ENCODE results near the gene RHBDF2. TPM values are rescaled to one million over a fixed set of nuclear protein-coding genes. Genes with fewer than 3 reads are reported as not detected.

RHBDF2 gene
- polyA plus RNA-seq, 4 donors: 2.0 to 43.2 (median 10.9) TPM

GRCh38 chr17:76461765-76462555, 39.3 kb downstream of the RHBDF2 start:
- WGBS, 3 donors: 79 to 84% (median 82%) methylated on average over 11 of the region's 11 CpGs
- DNase-seq (no peak), FAIRE-seq (no peak)
- no peaks in the 10 kb centered on the region for H3K36me3 ChIP-seq (ENCODE audit: control insufficient read depth in 3 of 3, insufficient read depth in 2 of 3, low read depth in 1 of 3, low read length in 3 of 3)
- peaks cover 0 to 3% (median 0%) of the 10 kb centered on the region in 3 donors for H3K4me1 ChIP-seq (ENCODE audit: control insufficient read depth in 3 of 3, insufficient read depth in 2 of 3, low read depth in 1 of 3, low read length in 2 of 3)
- H3K27me3 ChIP-seq (ENCODE audit: control insufficient read depth in 3 of 3, insufficient read depth in 3 of 3, low read length in 3 of 3): no peaks in the 10 kb centered on the region
- no peak overlapping the region for H3K4me3 ChIP-seq (ENCODE audit: low read depth in 1 of 3, low read length in 3 of 3)
- no peaks in the 10 kb centered on the region for H3K9me3 ChIP-seq (ENCODE audit: control insufficient read depth in 2 of 2, insufficient read depth in 1 of 2, low read depth in 1 of 2, low read length in 1 of 2)
- no peak overlapping the region for H3K27ac ChIP-seq (ENCODE audit: low read depth in 1 of 3, low read length in 2 of 3)

GRCh38 chr17:76459674-76460073, 41.5 kb downstream of the RHBDF2 start:
- WGBS, 3 donors: 69 to 81% (median 77%) methylated on average over 4 of the region's 4 CpGs
- H3K4me3 ChIP-seq (ENCODE audit: low read depth in 1 of 3, low read length in 3 of 3): no peak overlapping the region
- H3K4me1 ChIP-seq (ENCODE audit: control insufficient read depth in 3 of 3, insufficient read depth in 2 of 3, low read depth in 1 of 3, low read length in 2 of 3): no peaks in the 10 kb centered on the region
- no peak overlapping the region for H3K27ac ChIP-seq (ENCODE audit: low read depth in 1 of 3, low read length in 2 of 3)
- FAIRE-seq (no peak), DNase-seq (no peak)
- no peaks in the 10 kb centered on the region for H3K36me3 ChIP-seq (ENCODE audit: control insufficient read depth in 3 of 3, insufficient read depth in 2 of 3, low read depth in 1 of 3, low read length in 3 of 3)
- H3K9me3 ChIP-seq (ENCODE audit: control insufficient read depth in 2 of 2, insufficient read depth in 1 of 2, low read depth in 1 of 2, low read length in 1 of 2): no peaks in the 10 kb centered on the region
- H3K27me3 ChIP-seq (ENCODE audit: control insufficient read depth in 3 of 3, insufficient read depth in 3 of 3, low read length in 3 of 3): no peaks in the 10 kb centered on the region

DNA sequence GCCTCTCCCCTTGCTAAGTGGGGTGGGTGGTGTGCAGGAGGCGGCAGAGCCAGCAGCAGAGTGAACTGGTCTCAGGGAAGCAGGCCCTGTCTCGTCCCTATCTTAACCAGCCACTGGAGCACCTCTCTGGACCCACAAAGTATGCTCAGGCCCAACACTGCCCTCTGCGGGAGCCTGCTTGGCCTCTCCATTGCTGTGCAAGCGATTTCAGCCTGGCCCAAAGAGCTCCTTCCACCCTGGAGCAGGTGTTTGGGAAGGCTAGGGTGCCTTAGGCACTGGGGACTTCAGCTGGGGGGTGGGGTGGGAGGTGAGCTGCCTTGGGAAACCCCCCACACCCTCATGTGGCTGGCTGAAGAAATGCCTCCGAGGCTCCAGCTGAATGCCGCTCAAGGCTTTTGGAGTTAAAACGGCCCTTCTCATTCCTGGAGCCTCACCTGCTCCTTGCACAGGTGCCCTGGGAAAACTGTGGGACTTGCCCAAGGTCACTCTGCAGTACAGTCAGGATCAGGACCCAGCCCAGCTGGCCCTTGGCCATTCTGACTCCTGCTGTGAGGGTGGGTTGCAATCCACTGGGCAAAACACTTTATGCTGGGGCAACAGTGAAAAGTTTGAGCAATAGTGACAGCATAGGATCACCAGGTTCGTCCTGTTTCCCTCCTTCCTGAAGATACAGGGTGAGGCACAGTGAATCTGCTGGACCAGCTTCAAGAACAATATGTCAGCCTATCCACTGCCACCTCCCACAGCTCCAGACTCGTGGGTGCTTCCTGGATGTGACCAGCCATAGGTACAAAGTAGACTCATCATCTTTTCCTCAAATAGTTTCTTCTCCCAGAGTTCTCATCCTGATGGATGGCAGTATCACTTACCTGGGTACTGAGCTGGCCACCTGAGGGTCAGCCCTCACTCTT, 42.4 kb downstream of the RHBDF2 start:
- WGBS, 3 donors: 37 to 48% (median 38%) methylated on average over 9 of the region's 9 CpGs
- FAIRE-seq: no peak
- H3K36me3 ChIP-seq (ENCODE audit: control insufficient read depth in 3 of 3, insufficient read depth in 2 of 3, low read depth in 1 of 3, low read length in 3 of 3): no peaks in the 10 kb centered on the region

DNA sequence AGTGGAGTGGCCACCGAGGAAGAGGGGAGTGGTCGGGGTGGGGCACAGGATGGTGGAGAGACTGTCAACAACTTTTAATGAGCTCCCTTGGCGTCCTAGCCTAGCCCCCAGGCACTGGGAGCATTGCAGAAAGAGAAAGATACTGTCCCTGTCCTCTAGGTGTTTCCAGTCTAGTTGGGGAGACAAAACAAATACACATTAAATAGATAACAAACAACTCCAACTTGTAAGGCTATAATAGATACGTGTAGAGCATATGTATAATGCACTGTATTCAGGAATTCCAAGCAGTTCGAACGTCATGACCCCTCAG, 47.8 kb downstream of the RHBDF2 start:
- no peak for DNase-seq
- Histone ChIP-seq H3K4me3 (ENCODE audit: low read depth in 1 of 3, low read length in 3 of 3) (no peak overlapping the region), H3K27me3 (ENCODE audit: control insufficient read depth in 3 of 3, insufficient read depth in 3 of 3, low read length in 3 of 3) (no peaks in the 10 kb centered on the region), H3K27ac (ENCODE audit: low read depth in 1 of 3, low read length in 2 of 3) (no peak overlapping the region), H3K9me3 (ENCODE audit: control insufficient read depth in 2 of 2, insufficient read depth in 1 of 2, low read depth in 1 of 2, low read length in 1 of 2) (no peaks in the 10 kb centered on the region), H3K36me3 (ENCODE audit: control insufficient read depth in 3 of 3, insufficient read depth in 2 of 3, low read depth in 1 of 3, low read length in 3 of 3) (peaks cover 0 to 3% (median 0%) of the 10 kb centered on the region in 3 donors), H3K4me1 (ENCODE audit: control insufficient read depth in 3 of 3, insufficient read depth in 2 of 3, low read depth in 1 of 3, low read length in 2 of 3) (peaks cover 0 to 9% (median 6%) of the 10 kb centered on the region in 3 donors)
- no peak for FAIRE-seq
- WGBS, 3 donors: 23 to 32% (median 27%) methylated on average over 6 of the region's 6 CpGs

More for the DNA sequence above, 42.4 kb downstream of the RHBDF2 start:
- Histone ChIP-seq H3K4me1 (ENCODE audit: control insufficient read depth in 3 of 3, insufficient read depth in 2 of 3, low read depth in 1 of 3, low read length in 2 of 3) (no peaks in the 10 kb centered on the region), H3K4me3 (ENCODE audit: low read depth in 1 of 3, low read length in 3 of 3) (no peak overlapping the region), H3K9me3 (ENCODE audit: control insufficient read depth in 2 of 2, insufficient read depth in 1 of 2, low read depth in 1 of 2, low read length in 1 of 2) (no peaks in the 10 kb centered on the region), H3K27me3 (ENCODE audit: control insufficient read depth in 3 of 3, insufficient read depth in 3 of 3, low read length in 3 of 3) (no peaks in the 10 kb centered on the region), H3K27ac (ENCODE audit: low read depth in 1 of 3, low read length in 2 of 3) (no peak overlapping the region)
- peak; percentile 54 to 64 for DNase-seq

GRCh38 chr17:76452660-76453430, 48.4 kb downstream of the RHBDF2 start, which contains the start of gene UBE2O:
Gene UBE2O, minus strand, starts transcription at chr17:76453152. Its CDS starts 11 bp downstream, at chr17:76453141.
- H3K27me3 ChIP-seq (ENCODE audit: control insufficient read depth in 3 of 3, insufficient read depth in 3 of 3, low read length in 3 of 3): no peaks in the 10 kb centered on the region
- DNase-seq (peak; percentile 79 to 93), FAIRE-seq (no peak)
- H3K36me3 ChIP-seq (ENCODE audit: control insufficient read depth in 3 of 3, insufficient read depth in 2 of 3, low read depth in 1 of 3, low read length in 3 of 3): peaks cover 0 to 3% (median 0%) of the 10 kb centered on the region in 3 donors
- H3K9me3 ChIP-seq (ENCODE audit: control insufficient read depth in 2 of 2, insufficient read depth in 1 of 2, low read depth in 1 of 2, low read length in 1 of 2): no peaks in the 10 kb centered on the region
- 0 to 1% (median 0%) methylated on average over 78 to 101 of the region's 101 CpGs for WGBS, 3 donors
- H3K27ac ChIP-seq (ENCODE audit: low read depth in 1 of 3, low read length in 2 of 3): peak within 1 kb of the TSS in 2 of 3 donors; percentile 49 to 60
- peaks cover 0 to 9% (median 6%) of the 10 kb centered on the region in 3 donors for H3K4me1 ChIP-seq (ENCODE audit: control insufficient read depth in 3 of 3, insufficient read depth in 2 of 3, low read depth in 1 of 3, low read length in 2 of 3)
- H3K4me3 ChIP-seq (ENCODE audit: low read depth in 1 of 3, low read length in 3 of 3): peak within 1 kb of the TSS; percentile 61 to 97 (median 88)

- WGBS, 3 donors: 1% methylated on average over 28 to 29 of the region's 29 CpGs
Observed at GRCh38 chr17:76452127-76452659, 49.0 kb downstream of the RHBDF2 start.

DNA sequence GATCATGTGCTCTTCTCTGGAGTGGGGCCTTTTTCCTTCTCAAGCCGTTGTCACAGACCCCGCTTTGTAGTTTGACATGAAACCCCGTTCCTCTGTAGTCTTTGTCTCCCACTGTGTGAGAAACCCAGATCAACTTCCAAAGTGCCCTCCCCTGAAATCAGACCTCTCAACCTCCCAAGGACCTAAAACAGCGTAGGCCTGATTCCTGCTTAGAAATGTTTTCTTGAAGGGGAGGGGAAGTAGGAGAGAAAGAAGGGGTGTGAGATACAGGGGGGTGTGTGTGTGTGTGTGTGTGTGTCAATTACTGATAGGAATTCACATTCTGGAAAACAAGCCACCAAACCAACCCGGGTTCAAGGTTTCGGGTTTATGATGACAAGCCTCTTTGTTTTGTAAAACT, 49.7 kb downstream of the RHBDF2 start:
- Histone ChIP-seq H3K36me3 (ENCODE audit: control insufficient read depth in 3 of 3, insufficient read depth in 2 of 3, low read depth in 1 of 3, low read length in 3 of 3) (peaks cover 0 to 3% (median 0%) of the 10 kb centered on the region in 3 donors), H3K27ac (ENCODE audit: low read depth in 1 of 3, low read length in 2 of 3) (no peak overlapping the region), H3K9me3 (ENCODE audit: control insufficient read depth in 2 of 2, insufficient read depth in 1 of 2, low read depth in 1 of 2, low read length in 1 of 2) (no peaks in the 10 kb centered on the region), H3K4me3 (ENCODE audit: low read depth in 1 of 3, low read length in 3 of 3) (no peak overlapping the region), H3K4me1 (ENCODE audit: control insufficient read depth in 3 of 3, insufficient read depth in 2 of 3, low read depth in 1 of 3, low read length in 2 of 3) (peaks cover 7 to 15% (median 10%) of the 10 kb centered on the region in 3 donors), H3K27me3 (ENCODE audit: control insufficient read depth in 3 of 3, insufficient read depth in 3 of 3, low read length in 3 of 3) (no peaks in the 10 kb centered on the region)
- 69 to 73% (median 70%) methylated on average over 6 of the region's 6 CpGs for WGBS, 3 donors
- FAIRE-seq (no peak), DNase-seq (no peak)

More at GRCh38 chr17:76452127-76452659, 49.0 kb downstream of the RHBDF2 start:
- Histone ChIP-seq H3K27me3 (ENCODE audit: control insufficient read depth in 3 of 3, insufficient read depth in 3 of 3, low read length in 3 of 3) (no peaks in the 10 kb centered on the region), H3K27ac (ENCODE audit: low read depth in 1 of 3, low read length in 2 of 3) (no peak overlapping the region), H3K9me3 (ENCODE audit: control insufficient read depth in 2 of 2, insufficient read depth in 1 of 2, low read depth in 1 of 2, low read length in 1 of 2) (no peaks in the 10 kb centered on the region), H3K36me3 (ENCODE audit: control insufficient read depth in 3 of 3, insufficient read depth in 2 of 3, low read depth in 1 of 3, low read length in 3 of 3) (peaks cover 0 to 3% (median 0%) of the 10 kb centered on the region in 3 donors), H3K4me1 (ENCODE audit: control insufficient read depth in 3 of 3, insufficient read depth in 2 of 3, low read depth in 1 of 3, low read length in 2 of 3) (peaks cover 3 to 9% (median 6%) of the 10 kb centered on the region in 3 donors), H3K4me3 (ENCODE audit: low read depth in 1 of 3, low read length in 3 of 3) (peak overlapping the region; percentile 61 to 97 (median 88))
- no peak for DNase-seq
- FAIRE-seq: no peak

Data from small intestine (tissue), 7 donors.